HG03045 (cell line): ENCODE results near the gene PRR15L.

ENCODE experiments used
- ATAC-seq: cut with Tn5 transposase; IDR thresholded peaks from one replicate; pipeline ENCODE4 v1.9.1; 2021; ENCODE audit warnings: mild to moderate bottlenecking, moderate library complexity; ENCODE audit not compliant: unreplicated experiment

Gene PRR15L

DNA sequence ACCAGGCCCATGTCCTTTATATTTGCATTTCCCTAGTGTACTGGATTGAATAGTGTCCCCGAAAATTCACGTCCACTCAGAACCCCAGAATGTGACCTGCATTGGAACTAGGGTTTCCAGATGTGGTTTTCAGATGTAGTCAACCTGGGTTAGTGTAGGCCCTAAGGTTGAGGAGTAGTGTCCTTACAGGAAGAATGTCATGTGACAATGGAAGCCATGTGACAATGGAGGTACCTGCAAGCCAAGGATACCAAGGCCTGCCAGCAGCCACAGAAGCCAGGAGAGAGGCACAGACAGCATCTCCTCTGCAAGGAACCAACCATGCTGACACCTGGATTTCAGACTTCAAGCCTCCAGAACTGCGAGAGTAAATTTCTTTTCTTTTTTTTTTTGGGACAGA lies 5.2 kb upstream of the PRR15L start:
- no peak for ATAC-seq

DNA sequence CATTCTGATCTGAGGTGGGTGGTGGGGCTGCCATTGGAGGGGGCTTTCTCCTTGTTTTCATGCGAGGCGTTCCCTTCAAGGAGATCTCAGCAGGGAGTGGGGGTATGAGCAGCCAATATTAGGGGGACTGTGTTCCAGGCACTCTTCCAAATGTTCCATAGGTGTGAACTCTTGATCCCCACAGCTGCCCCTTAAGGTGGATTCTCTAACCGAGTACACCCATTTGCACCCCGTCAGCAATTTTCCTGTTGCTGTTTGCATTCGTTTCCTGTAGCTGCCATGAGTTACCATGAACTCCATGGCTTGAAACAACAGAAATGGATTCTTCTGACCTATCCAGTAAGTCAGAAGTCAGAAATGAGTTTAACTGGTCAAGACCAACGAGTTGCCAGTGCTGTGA lies 3.7 kb upstream of the PRR15L start:
- no peak for ATAC-seq

DNA sequence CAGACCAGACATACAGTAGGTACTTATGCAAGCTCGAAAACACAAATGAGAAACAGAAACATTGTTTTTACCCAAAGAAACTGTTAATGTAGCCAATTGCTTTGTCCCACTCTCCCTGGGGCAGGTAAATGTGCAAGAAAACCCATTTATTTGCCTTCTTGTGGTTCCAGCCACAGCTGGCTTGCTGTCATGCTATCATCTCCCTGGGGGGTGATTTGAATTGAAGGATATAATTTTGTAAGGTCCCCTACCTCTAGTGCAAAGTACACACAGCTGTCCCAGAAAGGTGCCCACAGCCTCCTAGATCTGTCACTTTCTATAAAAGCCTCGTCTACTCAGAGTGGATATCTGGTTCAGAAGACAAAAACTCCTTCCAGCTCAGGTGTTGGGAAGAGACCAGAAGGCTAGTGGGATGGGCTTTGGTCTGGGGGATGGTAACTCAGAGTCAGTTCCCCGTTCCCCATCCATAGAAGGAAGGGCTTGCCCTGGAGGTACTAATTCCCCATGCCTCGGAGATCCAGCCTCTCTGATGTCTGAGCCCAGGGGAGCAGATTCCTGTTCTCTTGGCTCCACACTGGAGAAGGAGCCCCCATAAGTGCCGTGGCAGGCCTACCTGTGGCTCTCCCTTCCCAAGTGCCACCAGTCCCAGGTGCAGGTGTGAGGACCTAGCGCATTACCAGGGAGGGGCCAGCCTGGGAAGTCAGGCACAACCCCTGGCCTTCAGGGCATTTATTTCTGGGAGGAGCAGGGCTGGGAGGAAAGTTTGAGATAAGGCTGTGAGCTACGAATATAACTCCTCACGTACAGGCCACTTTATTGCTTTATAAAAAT lies 2.4 kb upstream of the PRR15L start:
- ATAC-seq, result no peak

DNA sequence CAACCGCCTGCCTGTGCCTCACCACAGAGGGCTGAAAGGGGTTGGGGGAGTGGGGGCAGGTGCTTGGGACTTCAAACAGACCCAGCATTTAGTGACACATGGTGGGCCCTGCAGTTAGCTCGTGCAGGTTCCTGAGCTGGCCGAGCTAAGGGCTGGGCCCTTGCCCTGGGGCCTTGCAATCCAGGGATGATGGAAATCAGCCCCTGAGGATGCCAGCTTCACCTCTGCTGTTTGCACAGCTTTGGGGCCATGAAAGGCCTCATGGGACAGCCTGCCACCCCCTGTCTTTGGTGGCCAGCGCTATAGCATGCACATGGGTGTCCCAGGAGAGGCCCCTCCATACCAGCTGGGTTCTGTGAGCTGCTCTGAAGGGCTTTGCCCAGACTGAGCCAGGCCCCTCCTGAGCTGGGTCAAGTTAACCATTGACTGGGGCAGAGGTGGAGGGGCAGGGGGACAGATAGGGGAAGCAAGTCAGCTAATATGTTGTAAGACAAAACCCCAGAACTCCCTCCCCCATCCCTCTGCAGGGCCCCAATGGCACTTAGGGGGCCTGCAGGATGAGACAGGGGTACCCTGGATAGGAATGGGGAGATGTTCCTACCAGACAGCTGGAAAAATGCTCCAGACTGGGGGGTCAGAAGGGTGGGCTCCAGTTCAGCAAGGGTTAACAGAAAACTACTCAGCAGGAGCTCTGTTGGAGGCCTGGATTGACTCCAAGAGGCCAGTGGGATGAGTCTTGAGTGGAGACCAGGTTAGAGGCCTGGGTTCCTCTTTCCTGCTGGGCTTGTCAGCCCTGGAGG lies 692 bp downstream of the PRR15L start:
- ATAC-seq, result no peak

DNA sequence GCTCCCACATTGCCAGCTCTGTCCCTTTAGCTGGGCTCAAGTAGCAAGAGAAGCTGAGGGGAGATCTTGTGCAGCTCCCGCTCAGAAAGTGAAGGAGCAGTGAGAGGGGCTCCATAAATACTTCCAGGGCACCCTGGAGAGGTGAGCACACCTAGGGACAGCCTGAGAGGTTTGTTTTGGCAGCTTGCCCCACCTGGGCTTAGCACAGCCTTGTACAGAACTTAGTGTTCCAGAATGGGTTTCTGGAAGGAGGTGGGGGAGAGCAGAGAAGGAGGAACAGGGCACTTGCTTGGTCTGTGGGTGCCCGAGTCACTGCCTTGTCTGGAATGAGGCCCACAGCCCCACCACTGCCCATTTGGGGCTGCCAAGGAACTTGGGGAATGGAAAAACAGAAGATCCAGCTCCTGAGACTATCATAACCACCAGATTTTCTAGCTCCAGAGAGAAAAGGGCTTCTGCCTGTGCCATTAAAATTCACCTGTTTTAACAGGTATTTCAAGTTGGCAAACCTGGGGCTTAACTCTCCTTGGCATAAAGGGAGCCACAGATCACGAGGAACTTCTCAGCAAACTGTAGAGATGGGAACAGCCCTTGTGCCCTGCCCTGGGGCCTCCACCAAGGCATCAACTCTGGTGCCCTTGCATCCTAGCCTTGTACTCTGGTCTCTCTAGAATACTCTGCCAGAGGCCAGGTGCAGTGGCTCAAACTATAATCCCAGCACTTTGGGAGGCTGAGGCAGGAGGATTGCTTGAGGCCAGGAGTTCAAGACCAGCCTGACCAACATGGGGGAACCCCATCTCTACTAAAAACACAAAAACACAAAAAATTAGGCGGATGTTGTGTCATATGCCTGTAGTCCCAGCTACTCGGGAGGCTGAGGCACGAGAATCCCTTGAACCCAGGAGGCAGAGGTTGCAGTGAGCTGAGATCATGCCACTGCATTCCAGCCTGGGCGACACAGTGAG lies 1.9 kb downstream of the PRR15L start:
- no peak for ATAC-seq

DNA sequence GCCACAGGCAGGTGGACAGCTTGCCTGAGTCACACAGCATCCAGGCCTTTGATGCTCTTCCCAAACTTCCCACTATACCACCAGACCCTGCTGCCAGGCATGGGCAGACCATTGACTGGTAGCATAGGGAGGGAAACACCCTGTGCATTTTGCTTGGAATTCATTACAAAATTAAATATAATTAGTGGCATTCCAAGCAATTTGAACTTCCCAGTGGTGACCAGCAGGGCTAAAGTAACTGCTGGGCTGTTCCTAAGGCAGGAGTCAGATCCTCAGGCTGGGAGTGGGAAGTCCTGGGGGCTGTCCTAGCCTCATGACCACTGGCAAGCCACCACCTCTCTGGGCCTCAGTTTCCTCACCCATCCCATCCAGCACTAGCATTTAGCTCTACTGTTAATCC lies 3.8 kb downstream of the PRR15L start:
- ATAC-seq, result no peak

DNA sequence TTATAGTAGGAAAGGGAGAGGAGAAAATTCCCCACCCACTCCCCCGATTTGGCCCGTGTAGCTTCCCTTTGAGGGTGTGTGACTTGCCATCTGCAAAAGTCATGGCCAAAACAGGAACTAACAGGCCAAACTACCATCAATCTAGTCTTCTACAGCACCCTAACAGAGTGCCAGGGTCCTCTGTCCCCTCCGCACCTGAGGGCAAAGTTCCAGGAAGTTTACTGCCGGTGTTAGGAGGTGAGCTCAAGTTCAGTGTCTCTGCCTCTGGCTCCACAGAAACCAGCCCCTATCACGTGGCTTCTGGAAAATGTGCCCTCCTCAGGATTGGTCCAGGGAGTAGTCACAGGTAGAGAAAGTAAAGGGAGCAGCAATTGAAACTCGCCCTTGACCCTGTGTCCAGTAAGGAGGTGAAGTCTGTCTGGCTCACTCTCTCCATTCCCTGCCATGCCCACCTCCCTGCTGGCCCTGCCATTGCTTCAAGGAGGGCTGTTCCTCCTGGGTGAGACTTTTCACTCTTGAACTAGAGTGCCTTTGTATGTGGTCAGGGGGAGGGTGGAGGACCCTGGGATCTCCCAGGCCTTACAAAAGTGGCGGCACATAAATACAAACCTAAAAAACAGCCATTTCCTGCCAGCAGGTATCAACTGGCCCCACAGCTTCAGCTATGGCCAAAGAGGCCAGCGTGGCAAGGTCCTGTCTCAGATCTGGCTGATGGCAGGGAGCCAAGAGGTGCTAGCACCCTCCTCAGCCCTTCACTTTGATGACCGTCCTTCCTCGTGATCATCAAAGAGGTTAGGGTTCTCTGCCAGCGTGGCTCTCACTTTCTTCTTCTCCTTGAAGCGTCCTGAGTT lies 5.3 kb downstream of the PRR15L start:
- ATAC-seq, result no peak

DNA sequence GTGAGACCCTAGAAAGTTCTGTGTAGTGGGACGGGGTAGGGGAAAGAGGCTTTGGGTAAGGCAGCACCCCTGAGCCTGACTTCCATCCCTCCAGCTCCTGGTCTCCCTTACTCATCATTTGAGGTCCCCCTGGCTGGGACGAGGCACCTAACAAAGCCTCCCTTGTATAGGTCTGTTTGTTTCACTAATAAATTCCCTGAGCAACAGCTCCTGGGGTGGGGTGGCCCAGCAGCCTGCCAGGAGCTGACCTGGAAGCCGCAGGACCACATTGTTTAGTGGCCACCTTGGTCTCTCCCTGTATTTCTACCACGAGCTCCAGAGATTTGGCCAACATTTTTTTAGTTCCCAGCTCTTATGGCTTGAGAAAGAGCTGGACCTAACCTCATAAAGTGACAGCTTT lies 7.2 kb downstream of the PRR15L start:
- ATAC-seq, result no peak

DNA sequence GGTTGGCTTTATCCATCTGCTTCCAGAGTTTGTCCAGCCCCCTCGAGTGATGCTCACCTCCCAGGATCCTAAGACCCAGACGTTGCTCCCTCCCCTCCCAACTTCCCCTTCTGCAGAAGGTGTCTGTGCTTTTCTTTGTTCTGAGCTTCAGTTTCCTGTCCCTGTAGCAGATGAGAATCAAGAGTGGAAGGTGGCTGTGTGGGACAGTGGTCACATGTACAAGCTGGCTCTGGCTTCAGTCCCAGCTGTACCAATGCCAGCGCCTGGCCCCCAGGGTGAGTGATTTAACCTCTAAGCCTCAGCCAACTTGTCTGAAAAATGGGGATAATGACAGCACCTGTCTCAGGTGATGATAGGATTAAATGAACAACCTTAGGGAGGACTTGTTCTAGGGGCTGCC lies 7.7 kb downstream of the PRR15L start:
- ATAC-seq, result no peak

DNA sequence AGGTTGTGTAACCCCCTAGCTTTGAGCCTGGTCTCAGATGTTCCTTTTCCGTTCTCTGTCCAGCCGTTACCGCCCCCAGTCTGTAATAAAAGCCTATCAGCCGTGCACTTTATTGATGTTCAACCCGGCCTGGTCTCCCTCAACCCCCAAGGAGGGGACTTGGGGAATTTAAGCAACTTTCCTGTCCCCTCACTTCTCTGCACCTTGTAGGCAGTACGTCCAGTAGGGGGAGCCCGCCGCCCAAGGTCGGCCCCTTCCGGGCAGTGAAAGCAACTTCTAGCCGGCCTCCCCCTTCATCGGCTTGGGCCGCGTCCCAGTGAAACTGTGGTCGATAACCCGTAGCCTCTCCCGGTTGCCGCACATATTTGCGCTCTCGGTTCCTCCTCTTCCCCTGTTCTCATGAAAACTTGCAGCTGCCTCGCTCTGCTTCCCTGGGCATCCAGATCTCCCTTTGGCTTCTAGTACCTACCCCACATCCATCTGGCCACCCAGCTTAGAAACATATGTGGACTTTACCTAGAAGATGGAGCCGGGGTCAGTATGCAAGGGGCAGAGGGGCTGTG lies 8.4 kb downstream of the PRR15L start:
- peak; percentile 69 for ATAC-seq

DNA sequence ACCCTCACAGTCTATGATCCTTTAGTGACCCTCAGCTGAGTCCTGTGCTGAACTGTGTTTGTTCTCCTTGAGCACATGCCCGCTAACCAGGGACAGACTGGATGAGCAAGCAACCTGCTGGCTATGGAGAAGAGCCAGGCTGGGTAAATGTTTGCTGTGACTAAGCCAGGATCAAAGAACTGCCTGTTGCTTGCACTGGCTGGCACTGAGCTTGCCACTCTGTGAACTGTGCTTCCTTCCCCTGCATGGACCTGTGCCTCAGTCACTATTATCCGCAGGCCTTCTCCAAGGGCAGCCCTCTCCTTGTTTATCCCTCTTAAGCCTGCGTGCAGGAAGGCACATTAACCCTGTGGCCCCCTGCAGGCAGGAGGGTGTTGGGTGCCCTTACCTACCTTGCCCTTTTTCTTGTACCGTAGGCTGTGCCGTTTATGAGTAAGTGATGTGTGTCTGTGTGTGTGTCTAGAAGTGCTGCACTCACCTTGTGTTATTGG lies 8.9 kb downstream of the PRR15L start:
- no peak for ATAC-seq

DNA sequence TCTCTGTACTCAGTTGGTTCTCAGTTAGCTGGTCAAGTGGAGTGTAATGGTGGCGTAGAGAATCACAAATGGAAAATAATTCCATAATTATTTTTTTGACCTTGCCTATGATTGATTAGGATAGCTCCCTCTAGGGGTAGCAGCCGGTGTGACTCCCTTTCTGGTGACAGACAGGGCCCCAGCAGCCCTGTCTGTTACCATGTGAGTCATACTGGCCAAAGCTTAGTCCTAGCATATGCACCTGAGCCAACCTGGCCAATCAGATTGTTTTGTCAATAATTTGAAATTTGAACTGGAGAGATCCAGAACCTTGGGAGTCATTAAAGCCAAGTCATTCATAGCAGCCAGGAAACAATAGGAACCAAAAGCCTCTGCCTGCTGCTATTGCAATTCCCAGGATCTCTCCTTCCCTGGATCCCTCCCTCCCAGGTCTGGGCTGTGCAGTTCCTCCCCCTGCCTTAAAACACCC lies 10.7 kb downstream of the PRR15L start:
- ATAC-seq, result peak; percentile 48

DNA sequence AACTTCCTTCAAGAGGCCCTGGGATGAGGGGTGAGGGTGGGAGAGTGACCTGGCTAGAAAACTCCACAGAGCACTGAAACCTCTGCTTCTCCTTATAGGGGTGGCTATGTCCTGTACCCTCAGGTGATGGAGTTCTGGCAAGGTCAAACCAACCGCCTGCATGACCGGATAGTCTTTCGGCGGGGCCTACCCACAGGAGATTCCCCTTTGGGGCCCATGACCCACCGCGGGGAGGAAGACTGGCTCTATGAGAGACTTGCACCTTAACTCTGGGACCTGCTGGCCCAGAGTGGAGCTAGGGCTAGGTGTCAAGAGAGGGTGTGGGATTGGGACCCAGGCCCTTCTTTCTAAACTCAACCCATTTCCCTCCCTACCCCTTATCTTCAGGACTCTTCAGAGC lies 11.2 kb downstream of the PRR15L start:
- no peak for ATAC-seq

DNA sequence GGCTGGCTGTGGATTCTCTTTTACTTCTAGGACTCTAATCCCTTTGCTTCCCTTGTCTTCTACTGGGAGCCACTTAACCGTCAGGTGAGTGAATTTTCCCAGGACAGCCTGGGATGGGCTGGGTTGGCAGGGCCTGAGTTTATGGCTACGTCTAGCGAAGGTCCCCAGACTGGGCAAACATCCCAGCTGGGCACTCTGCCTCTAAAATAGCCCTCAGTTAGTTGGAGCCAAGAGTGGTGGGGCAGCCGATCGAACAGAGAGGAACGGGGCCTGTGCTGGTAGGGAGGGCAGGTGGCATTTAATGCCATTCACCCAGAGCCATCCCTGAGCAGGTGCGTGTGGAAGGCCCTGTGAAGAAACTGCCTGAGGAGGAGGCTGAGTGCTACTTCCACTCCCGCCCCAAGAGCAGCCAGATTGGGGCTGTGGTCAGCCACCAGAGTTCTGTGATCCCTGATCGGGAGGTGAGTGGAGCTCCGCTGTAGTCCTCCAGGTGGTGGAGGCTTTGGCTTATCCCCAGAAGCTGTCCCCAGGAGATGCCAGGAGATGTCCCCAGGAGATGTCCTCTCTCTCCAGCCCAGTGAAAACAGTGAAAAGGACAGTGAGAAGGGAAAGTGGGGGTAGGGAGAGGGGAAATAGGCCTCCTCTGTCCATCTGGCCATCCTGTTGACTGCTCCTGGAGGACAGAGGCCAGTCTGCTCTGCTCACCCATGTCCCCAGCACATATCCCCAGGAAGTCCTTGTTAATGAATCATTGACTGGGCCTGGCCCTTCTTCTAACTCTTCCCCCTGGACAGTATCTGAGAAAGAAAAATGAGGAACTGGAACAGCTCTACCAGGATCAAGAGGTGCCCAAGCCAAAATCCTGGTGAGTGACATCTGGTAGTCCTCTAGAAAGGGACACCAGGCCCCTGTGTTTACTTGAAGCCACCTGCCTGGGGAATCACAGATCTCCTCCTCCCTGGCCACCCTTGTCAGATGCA lies 11.9 kb downstream of the PRR15L start:
- no peak for ATAC-seq

DNA sequence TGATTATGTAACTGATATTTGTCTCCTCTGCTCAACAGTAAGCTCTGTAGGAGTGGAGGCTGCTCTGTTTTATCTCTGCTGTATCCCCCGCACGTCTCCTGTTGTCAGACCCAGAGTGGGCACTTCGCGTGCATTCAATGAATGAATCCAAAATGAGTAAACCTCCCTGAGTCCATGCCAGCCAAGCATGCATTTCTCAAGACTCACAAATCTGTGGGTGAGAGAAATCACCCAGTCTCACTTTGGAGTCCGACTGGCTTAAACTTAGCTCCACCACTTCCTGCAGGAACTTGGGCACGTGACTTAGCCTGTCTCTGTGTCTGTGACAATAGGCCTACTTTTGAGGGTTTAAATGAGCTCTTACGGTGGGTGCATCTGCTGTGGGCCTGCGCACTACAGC lies 12.6 kb downstream of the PRR15L start:
- ATAC-seq, result no peak

DNA sequence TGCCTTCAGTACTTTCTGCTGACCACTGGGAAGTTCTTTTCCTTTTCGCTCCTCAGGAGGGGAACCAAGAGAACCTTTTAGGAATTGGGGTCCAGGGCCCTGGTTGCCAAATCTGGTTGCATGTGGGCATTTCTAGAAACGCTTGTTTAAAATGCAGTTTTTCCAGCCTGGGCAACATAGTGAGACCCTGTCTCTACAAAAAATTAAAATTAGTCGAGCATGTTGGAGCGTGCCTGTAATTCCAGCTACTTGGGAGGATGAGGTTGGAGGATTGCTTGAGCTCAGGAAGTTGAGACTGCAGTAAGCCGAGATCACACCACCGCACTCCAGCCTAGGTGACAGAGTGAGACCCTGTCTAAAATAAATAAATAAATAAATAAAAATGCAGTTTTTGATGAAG lies 15.1 kb downstream of the PRR15L start:
- ATAC-seq, result no peak

DNA sequence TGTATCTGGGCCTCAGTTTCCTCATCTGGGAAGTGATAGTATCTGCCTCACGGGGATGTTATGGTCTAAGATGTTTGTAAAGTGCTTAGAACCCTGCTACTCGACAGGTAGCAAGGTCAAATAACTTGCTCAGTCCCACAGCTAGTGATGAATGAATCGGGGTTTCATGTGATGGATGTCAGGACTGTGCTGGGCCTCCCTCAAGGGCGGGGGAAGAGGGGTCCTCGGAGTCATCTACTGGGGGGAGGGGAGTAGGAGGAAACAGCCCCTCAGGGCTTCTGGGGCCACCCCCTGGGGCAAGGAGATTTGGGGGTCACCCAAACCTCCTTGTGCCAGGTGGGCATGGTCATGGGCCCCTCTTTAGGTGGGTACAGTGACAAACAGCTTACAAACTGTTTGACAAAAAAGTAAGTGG lies 15.6 kb downstream of the PRR15L start:
- ATAC-seq, result no peak
